GM18505 (cell line): ENCODE results near the gene MCFD2.
"Not testable (repeated sequence)": the region's sequence is repeated elsewhere in the genome, so short reads cannot be mapped to it uniquely, and the experiment has no call there.

ENCODE experiments used
- ATAC-seq: cut with Tn5 transposase; IDR thresholded peaks from one replicate; pipeline ENCODE4 v1.9.1; 2021; ENCODE audit not compliant: unreplicated experiment
- POLR2A ChIP-seq: IDR thresholded peaks from 4 replicates; pipeline ENCODE4 v1.6.1; 2011; ENCODE audit warnings: borderline replicate concordance; ENCODE audit not compliant: insufficient read depth, insufficient read length; ENCODE audit errors: extremely low read depth

The MCFD2 gene

DNA sequence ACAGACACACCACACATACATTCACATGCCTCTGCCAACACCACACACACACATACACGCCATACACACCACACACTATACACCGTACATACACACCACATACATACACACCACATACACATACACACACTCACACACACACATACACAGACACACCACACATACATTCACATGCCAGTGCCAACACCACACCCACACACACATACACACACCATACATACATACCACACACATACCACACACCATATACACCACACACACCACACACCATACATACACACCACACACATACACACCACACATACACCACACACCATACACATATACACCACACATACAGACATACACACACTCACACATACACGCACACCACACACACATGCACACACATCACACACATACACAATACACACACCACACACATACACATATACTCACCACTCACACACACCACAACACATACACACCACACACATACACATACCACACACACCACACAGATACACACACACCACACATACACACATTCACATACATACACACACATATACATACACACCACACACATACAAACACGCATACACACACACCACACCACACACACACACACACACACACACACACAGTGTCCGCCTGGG, 37.2 kb downstream of the MCFD2 start:
- ATAC-seq = no peak
- TF ChIP-seq POLR2A = no peak

DNA sequence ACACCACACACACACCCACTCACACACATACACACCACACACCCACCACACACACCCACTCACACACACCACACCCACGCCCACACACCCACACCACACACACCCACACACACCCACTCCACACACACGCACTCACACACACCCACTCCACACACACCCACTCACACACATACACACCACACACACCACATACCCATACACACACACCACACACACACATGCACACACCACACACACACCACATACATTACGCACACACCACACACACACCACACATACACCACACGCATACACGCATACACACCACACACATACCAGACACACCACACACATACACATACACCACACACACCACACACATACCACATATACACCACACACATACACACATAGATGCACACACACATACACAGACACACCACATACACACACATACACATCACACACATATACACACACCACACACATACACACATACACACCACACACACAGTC, 37.9 kb downstream of the MCFD2 start:
- ATAC-seq = no peak
- TF ChIP-seq POLR2A = no peak

DNA sequence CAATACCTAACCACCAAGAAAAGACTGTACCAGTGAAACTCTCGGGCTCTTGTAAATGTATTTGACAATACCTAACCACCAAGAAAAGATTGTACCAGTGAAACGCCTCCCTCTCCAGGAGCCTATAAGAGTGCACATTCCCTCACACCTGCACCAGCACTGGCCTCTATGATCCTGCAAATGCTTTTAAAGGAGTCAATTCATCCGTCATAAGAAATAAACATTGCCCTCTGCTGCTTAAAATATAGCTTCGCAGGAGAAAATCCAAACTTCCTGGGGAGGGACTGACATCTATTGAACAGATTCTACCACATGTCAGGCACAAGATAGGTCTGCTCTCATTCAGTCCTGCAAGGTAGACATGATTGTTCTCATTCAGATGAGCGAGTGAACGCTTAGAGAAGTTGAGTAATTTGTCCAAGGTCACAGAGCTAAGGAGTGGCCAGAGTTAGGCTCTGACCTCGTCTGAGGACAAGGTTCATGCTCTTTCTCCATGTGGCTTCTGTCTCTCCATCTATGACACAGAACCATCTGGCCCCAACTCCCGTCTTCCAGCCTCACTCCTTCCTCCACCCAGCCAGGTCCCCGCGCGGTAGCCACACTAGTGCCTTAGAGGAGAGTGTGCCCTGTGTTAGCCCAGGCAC, 38.7 kb downstream of the MCFD2 start:
- ATAC-seq = no peak
- no peak for TF ChIP-seq POLR2A

DNA sequence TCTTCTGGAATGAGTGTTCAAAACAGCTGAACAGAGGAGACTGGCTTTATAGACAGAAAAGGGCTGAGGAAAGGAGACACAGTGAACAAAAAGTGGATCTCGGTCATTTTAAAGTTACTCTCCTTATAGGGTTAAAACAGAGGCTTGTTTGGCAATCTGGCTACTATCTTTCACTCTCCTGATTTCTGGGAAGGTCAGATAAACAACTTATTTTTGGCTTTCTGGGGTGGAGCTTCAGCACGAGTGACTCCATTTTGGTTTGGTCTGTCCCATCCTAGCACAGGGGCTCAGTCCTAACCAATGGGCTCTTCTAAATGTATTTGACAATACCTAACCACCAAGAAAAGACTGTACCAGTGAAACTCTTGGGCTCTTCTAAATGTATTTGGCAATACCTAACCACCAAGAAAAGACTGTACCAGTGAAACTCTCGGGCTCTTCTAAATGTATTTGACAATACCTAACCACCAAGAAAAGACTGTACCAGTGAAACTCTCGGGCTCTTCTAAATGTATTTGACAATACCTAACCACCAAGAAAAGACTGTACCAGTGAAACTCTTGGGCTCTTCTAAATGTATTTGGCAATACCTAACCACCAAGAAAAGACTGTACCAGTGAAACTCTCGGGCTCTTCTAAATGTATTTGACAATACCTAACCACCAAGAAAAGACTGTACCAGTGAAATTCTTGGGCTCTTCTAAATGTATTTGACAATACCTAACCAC, 39.5 kb downstream of the MCFD2 start:
- ATAC-seq = not testable (repeated sequence)

DNA sequence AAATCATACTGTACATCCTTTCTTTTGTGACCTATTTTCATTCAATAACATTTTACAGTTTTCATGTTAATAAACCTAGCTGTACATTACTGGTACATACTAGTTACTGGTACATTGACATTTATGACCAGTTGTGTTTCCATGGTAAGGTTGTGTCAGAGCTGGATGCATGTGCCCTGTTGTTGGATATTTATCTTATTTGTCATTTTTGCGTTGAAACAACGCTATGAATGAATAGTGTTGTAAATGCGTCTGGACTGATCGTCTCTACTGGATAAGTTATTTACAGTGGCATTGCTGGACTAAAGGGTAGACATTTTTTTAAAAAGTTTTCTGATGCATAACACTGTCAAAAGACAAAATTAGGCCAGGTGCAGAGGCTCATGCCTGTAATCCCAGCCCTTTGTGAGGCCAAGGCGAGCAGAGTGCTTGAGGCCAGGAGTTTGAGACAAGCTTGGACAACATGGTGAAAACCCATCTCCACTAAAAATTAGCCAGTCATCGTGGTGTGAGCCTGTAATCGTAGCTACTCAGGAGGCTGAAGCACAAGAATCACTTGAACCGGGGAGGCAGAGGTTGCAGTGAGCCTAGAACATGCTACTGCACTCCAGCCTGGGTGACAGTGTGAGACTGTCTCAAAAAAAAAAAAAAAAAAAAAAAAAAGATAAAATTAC, 40.2 kb downstream of the MCFD2 start:
- no peak for TF ChIP-seq POLR2A
- ATAC-seq = no peak

DNA sequence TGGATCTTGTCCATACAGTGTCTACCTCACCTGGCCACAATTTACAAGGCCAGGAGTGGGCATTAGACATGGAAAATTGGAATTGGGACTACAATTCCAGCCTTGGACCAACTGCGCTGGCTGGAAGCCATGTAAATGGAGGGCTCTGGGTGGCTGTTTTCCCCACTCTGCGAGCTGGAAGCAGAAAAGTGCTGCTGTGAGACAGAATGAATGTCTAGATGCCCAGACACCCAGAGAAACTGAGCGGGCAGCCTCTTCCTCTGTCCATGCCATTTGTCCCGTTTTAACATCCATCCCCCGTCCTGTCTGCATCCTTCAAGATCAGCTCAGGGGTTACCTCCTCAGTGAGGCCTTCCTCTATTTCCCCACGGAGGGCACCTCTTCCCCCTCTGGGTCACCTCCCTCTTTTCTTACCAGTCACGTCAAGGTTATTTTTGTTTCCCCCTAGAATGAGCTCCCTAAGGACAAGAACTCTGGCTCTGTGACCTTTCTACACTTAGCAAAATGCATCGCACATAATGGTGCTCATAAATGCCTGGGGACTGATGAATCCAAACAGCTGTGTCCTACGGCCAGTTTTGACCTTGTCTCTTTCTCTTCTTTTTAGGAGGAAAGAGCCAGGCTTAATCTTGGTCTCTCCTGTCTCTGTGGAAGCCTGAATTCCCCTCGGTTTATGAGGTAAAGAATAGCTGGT, 41.2 kb downstream of the MCFD2 start:
- no peak for ATAC-seq
- no peak for TF ChIP-seq POLR2A

DNA sequence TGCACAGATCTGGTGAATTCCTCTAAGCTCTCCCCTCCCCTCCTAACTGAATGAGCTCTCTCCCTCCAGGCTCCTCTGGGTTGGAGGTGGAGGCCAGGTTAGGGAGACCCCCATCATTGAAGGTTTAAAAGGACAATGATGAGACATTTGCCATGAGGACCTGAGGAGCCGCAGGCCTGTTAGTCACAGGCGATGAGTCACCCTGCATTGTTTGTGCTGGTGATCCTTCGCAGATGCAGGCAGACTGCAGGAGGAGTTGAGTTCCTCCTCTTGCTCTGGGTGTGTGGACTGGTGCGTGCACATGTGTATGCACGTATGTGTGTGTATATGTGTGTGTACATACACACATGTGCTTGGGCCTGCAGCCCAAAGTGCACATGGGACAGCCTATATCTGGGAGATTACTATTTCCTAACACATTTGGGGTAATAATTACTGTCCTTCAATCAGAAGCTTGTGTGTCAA, 42.0 kb downstream of the MCFD2 start:
- no peak for TF ChIP-seq POLR2A
- ATAC-seq = no peak

DNA sequence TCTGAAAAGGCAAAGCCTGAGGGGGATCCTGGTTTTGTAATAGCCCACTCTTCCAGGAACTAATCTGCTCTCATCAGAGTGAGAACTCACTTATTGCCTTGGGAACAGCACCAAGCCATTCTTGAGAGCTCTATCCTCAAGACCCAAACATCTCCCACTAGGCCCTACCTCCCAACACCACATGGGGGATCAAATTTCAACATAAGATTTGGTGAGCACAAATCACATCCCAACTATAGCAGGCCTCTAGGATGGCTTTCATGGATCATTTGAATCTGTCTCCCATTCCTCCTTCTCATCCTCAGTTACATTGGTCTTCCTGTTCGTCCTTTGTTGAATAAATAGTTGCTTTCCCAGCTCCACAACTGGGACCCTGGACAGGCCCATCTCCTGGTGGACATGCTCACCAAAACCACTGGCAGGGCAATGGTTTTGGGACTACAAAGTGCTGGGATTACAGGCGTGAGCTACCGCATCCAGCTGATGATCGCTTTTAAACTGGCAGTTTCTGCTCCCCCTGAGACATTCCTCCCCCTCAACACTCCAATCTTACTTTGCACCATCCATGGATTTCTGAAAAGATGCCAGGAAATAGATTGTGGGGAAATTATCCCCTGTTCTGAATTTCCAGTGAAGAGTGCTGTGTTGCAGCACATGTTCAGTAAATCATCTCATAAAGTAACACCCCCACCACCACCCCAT, 42.6 kb downstream of the MCFD2 start:
- no peak for TF ChIP-seq POLR2A
- no peak for ATAC-seq

DNA sequence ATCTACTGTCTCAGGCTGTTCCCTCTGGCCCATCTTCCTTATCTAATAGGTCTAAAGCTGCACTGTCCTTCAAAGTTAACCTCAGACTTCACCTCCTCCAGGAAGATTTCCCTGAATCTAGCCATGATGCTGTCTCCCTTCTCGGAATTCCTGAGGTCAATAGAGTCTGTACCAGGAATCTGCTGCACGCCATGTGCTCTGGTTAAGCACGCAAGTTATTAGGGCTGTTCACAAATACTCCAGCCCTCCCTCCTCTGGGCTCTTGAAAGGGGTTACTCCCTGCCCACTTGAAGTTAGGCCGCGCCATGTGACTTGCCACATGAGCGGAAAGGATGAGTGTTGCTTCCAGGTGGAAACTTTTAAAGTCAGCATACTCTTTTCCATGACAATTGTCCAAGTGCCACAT, 43.6 kb downstream of the MCFD2 start:
- no peak for ATAC-seq
- TF ChIP-seq POLR2A = no peak

DNA sequence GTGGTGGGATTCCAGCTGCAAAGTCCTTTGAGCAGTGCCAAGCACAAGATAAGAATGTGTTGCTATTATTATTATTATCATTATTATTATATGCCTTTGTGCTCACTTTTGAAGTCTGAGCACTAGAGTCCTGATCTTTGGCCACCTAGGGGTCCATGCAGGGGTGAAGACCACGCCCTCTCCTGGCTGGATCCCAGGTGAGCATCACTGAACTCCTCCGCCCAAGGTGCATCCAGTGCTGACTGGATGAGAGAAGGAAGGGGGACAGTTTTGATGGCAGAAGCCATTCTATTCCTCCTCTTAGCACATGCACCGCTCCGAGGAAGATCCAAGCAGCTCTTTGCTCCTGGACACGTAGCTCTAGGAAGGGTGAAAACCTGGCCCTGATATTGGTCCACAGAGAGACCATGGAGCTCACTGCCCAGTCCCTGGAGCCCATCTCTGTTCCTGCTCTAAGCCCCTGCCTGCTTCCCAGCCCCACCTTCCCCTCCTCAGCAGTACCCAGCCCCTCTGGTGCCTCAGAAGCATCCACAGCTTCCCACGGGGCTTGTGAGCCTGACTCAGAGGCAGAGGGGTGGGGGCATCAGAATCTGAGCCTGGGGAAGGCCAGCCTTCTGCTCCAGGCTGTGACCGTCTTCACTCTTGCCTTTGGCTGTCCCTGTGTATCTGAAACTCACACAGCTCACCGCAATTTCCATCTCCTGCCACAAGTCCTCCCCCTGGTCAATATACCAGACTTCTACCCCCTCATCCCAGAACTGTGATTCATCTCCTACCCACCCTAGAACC, 45.4 kb downstream of the MCFD2 start:
- no peak for TF ChIP-seq POLR2A
- no peak for ATAC-seq

DNA sequence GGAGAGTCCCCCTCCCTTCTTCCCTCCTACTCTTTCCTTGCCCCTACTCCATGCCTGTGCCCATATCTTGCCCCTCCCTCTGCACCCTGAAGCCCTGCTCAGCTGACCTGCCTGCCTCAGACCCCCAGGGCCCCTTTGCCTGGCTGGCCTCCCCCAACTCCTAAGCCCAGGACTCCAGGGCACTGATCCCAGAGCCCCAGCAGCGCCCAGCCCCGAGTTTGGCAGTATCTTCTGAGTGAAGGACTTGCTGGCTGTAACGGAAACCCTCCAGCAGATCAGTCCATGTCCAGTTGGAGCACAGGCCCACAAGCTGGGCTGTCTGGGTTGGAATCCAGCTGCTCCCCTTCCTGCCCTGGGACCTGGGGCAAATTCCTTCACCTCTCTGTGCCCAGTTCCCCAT, 46.0 kb downstream of the MCFD2 start:
- no peak for TF ChIP-seq POLR2A

DNA sequence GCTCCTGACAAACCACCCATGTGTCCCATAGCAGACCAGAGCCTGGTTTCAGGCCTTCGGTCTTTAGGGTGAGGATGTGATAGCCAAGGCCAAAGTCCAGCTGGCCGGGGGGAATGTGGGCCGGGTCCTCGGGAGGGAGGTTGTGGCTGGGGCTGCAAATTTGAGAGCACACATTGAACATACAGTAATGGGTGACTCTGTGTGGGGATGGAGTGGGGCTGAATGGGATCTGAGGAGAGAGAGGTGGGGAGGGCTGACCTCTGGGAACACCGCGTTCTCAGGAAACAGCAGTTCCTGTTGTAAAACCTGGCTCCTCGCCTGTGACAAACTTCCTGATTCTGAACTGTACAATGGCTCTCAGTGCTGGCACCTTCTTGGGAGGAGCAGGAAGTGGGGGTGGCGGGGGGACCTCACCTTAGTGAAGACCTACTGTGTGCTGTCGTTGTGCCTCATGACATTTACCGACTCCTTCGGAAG, 48.8 kb downstream of the MCFD2 start:
- no peak for ATAC-seq
- TF ChIP-seq POLR2A = no peak

More for the DNA sequence above, 46.0 kb downstream of the MCFD2 start:
- no peak for ATAC-seq
